Testis (tissue), 2 donors: ENCODE results near the gene PHLDA2.

ENCODE experiments used
- CTCF ChIP-seq, 3 experiments: fragments of 450-650 bp in 2 of 3; fragments of 200-600 bp in 1 of 3; sonication (generic) in 1 of 3; IDR thresholded peaks; one replicate each; pipeline ENCODE4 v1.5.1; 2016 to 2019; ENCODE audit warnings: antibody characterized with exemption in 3 of 3, mild to moderate bottlenecking in 2 of 3, moderate library complexity in 1 of 3
- POLR2A ChIP-seq: fragments of 450-650 bp; IDR thresholded peaks from one replicate; pipeline ENCODE4 v1.6.1; 2017; ENCODE audit warnings: antibody characterized with exemption, mild to moderate bottlenecking, moderate library complexity

- TF ChIP-seq CTCF (IDR thresholded peaks at IDR 0.05), result no peak
- no peak for TF ChIP-seq POLR2A
These were observed 34.0 kb upstream of the PHLDA2 start for GRCh38 chr11:2963112-2963754.
